Measurements from ENCODE around the gene RPE.

GRCh38 chr2:210022824-210023223, 20.4 kb downstream of the RPE start:
- TF ChIP-seq, protein P1, sequence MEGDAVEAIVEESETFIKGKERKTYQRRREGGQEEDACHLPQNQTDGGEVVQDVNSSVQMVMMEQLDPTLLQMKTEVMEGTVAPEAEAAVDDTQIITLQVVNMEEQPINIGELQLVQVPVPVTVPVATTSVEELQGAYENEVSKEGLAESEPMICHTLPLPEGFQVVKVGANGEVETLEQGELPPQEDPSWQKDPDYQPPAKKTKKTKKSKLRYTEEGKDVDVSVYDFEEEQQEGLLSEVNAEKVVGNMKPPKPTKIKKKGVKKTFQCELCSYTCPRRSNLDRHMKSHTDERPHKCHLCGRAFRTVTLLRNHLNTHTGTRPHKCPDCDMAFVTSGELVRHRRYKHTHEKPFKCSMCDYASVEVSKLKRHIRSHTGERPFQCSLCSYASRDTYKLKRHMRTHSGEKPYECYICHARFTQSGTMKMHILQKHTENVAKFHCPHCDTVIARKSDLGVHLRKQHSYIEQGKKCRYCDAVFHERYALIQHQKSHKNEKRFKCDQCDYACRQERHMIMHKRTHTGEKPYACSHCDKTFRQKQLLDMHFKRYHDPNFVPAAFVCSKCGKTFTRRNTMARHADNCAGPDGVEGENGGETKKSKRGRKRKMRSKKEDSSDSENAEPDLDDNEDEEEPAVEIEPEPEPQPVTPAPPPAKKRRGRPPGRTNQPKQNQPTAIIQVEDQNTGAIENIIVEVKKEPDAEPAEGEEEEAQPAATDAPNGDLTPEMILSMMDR (IDR thresholded peaks at IDR 0.05; ENCODE audit: low read depth, low read length, poor library complexity, severe bottlenecking), result no peak
- no peak for TF ChIP-seq EZH2phosphoT487 (IDR thresholded peaks at IDR 0.05; ENCODE audit: borderline replicate concordance, low read length)

All from DOHH2 (cell line).